NCI-H1436 treated with DMSO at 0.1 percent for 48 hours (cell line): Measurements from ENCODE around the gene EGFL7.

Experiments
- DNase-seq: peaks from one replicate; lab custom pipeline; 2025; lab: John Stamatoyannopoulos, UW

EGFL7 gene

DNA sequence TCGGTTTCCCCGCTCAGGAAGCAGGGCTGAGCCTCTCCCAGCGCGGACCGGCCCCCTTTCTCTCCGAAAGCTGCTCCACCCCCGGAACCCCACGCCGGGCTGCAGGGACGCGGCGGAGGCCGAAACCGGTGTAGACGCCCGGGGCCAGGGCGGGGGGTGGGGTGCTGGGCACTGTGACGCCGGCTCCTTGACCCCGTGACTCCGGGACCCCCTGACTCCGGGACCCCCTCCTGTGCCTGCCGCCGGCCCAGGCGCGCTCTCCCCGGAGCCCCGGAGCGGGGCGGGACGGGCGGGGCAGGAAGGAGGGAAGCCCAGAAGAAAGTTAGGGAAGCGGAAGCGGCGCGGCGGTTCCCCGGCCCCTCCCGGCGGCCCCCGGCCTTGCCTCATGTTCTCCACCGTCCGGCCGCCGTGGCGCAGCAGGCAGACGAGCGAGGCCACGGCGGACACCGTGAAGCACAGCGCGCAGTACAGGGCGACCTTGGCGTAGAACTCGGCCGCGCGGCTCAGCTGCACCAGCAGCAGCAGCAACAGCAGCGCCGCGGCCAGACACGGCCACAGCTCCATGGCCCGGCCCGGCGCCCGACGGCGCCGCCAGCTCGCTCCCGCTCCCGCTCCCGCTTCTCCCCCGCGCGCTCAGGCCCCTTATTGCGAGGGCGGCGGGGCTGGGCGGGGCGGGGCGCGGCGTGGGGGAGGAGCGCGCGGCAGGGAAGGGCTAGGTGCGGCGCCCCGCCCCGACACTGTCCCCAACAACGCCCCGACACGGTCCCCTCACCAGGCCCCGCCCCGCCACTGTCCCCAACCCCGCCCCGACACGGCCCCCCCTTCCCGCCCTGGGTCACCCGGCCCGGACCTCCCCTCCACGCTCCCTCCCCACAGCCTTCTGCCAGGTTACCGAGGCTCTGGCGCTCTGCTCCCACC, 24.3 kb downstream of the EGFL7 start, which contains the start of gene AGPAT2:
Gene AGPAT2 (minus strand): TSS at position 664 of the 918 bp plus-strand sequence. CDS start 100 bp downstream, at position 564.
- no peak for DNase-seq

DNA sequence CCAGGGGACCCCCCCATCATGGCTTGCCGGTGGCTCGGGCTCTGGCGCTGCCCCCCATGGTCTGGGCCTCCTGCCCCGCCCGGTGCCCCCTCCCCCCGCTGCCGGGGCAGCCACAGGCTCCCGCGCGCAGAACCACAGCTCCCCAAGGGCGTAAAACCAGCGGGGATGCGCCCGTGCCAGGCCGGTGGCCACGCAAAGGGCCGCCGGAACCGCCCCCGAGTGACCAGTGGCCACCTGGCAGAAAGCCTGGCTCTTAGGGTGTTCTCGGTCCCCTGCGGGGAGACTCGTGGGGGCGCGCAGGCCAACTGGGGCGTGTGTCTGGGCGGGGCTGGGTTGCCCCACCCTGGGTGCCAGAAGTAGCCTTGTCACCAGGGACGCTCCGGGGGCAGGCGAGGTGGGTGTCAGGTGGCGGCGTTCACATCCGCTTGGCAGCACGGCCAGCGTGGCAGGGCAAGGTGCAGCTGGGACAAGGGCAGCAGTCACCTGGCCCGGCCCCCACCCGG, 25.1 kb downstream of the EGFL7 start:
- DNase-seq = no peak

- DNase-seq = no peak
These were observed 25.8 kb downstream of the EGFL7 start for GRCh38 chr9:136688274-136689107.

- DNase-seq = no peak
These were observed 26.4 kb downstream of the EGFL7 start for GRCh38 chr9:136689108-136689460.

DNA sequence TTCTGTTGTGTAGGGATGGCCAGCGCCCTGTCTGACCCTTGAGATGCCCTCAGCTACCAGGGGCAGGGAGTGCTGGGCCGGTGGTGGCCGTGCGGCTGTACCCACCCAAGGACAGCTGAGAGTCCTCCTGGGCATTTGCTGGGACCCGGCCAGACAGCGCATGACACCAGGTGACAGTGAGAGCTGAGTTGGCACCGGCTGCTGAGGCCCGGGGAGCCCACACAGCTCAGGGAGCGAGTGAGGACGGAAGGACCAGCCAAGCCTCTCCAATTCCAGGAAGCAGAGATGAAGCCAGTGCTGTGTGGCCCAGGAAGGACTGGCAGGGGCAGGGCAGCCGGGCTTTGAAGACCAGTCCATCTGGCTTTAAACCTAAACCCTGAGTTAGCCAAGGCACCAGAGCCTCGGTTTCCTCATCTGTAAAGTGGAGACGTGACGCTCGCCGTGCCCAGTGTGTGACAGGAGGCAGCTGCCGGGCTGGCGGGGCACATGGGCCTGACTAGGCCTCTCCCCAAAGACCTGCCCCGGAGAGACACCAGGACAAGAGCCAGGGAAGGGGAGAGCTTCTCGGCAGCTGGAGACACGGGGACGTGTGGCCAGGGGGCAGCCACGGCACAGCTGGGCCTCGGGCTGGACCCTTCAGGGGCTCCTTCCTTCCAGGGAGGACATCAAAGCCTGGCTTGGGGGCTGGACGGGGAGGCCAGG, 27.5 kb downstream of the EGFL7 start:
- no peak for DNase-seq

DNA sequence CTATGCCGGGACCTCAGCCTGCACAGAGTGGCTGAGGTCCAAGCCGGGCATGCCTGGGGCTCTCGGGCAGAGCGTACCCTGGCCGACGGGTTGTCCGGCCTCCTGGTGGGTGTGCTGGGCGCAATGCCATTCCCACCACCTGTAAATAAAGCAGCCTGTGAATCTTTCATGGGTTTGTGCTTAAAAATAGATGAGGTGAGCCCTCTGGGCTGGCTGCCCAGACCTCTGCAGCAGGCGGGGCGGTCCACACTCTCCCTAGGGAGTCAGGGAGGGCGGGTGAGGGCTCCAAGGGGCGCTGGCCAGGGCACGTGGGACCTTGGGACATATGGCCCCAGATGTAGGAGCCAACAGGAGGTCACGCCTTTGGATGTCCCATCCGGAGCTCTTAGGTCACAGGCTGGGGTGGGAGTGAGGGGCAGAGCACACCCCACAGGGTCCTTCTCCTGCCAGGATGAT, 28.1 kb downstream of the EGFL7 start:
- DNase-seq = no peak

DNA sequence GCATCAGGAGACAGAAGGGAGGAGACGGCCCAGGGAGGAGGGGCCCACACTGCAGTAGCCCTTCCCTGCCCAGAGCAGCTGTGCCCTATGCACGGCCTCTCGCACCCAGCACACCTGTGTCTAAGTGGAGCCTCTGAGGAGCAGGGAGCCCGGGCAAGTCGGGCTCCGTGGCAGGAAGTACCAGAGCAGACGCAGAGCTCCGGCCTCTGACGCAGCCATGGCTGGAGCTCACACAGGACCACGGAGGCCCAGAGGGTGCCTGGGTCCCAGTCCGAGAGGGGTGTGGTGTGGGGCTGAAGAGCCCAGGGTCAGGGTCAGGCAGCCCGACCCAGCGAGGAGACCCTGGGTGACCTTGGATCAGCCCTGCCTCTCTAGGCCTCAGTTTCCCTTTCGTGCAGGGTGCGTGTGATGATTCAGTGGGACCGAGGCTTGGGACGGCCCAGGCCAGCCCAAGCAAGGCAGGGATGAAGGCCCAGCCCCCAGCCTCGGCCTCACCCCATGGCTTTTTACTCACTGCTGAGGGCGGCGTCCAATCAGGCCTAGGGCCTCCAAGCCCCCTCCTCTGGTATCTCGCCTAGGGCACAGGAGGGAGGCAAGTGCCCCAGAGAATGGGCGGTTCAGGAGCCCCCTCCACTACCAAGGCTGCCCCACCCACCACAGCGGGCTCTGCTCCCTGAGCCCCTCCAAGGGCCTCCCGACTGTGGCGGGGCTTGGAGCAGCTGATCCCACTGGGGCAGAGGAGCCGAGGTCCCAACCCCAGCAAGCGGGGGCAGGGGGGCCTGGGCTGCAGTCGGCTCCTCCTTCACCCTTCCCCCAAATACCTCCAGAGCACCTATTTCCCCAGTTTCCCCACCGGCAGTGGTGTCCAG, 28.8 kb downstream of the EGFL7 start:
- no peak for DNase-seq

DNA sequence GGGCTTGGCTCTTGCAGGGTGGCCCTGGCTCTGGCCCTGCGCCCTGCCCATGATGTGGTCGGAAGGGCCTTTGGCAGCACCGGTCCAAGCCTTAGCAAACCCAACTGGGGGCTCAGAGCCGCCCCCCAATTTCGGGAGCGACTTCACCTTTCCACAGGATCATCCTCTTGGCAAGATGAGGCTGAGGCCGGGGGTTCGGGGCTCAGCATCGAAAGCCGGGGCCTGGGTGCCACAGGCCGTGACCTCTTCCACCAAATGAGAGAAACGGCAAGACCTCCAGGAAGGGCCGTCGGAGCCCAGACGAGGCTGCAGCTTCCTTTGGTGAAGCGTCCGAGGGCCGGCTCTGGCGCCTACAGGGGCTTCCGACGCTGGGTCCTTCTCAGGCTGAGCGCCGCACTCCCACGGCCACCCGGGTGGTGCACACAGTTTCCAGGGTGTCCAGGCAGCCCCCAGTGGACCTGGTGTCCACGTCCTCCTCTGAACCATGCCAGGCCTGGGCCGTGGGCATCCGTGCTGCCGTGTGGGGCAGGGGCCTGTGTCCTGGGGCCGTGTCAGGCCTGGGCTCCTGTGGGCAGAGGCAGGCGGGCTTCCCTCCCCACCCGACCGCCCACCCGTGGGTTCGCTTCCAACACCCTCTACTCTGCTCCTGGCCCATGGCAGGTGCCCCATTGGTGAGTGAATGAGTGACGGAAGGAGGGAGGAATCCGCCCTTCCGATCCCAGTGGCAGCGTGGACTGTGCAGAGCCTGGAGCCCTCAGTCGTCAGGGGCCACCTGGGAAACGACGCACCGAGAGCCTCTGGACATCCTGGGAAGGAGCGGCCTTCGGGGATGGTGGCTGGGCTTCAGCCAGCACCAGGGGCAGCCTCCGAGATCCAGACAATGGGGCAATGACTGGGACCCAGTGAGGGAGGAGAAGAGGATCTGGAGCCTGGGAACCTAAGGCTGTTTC, 29.7 kb downstream of the EGFL7 start:
- DNase-seq = no peak

DNA sequence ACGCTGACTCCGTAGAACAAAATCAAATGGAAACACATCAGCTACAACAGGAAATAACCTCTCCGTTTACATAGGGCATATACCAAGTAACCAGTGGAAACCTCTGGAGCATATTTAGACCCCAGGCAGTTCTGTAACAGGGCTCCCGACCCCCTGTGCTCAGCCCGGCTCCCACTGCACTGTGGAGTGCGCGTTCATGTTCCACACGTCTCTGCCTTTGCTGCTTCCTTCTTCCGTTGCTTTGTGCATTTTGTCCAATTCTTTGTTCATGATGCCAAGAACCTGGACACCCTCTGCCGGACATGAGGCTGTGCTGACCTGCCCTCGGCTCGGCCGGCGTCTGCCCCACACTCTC, 30.4 kb downstream of the EGFL7 start:
- no peak for DNase-seq

- no peak for DNase-seq
These were observed 30.9 kb downstream of the EGFL7 start for GRCh38 chr9:136693490-136694162.

- no peak for DNase-seq
These were observed 31.6 kb downstream of the EGFL7 start for GRCh38 chr9:136694163-136694871.

DNA sequence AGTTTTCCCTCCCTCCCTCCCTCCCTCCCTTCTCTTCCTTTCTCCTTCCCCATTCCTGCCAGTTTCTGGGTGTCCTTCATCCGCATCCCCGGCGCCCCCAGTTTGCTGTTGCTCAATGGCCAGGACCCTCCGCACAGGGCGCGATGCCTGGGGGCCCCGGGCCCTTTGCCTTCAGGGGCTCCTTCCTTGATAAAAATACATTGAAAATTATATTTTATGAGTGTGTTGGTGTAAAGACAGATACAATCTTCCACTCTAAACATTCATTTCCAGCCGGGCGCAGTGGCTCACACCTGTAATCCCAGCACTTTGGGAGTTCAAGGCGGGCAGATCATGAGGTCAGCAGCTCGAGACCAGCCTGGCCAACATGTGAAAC, 32.1 kb downstream of the EGFL7 start:
- DNase-seq = no peak

- DNase-seq = no peak
These were observed 32.7 kb downstream of the EGFL7 start for GRCh38 chr9:136695435-136695895.

DNA sequence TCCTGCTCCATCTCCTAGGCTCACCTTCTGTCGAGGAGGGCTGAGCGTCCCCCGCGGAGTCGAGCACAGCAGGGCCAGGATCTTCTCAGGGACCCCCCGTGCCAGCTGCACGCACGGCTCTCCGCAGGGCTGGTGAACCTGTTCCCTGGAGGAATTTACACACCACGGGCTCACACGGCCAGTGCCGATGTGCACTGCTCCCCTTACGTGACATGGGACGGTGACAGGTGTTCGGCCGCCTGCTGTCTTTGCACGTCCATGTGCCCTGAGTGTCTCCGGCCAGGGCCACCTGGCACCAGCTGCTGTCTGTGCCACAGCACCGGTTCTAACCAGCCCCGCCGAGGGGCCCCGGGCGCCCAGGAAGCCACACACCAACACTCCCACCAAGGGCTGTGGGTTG, 33.2 kb downstream of the EGFL7 start:
- no peak for DNase-seq

DNA sequence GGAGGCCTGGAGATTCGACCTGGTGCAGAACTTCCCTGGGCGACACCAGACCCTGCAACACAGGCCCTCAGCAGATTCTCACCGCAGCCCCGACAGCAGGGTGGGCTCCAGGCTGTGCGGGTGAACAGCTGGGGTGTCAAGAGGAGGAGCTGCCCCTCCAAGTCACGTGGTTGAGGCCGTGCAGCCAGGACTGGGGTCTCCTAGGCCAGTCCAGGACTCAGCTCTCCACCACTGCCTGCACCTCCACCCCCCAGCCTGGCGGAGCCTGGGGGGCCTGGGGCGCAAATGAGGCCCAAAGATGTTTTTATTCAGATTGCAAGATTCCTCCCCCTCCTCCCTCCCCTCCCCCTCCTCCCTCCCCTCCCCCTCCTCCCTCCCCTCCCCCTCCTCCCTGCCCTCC, 33.8 kb downstream of the EGFL7 start:
- no peak for DNase-seq

DNA sequence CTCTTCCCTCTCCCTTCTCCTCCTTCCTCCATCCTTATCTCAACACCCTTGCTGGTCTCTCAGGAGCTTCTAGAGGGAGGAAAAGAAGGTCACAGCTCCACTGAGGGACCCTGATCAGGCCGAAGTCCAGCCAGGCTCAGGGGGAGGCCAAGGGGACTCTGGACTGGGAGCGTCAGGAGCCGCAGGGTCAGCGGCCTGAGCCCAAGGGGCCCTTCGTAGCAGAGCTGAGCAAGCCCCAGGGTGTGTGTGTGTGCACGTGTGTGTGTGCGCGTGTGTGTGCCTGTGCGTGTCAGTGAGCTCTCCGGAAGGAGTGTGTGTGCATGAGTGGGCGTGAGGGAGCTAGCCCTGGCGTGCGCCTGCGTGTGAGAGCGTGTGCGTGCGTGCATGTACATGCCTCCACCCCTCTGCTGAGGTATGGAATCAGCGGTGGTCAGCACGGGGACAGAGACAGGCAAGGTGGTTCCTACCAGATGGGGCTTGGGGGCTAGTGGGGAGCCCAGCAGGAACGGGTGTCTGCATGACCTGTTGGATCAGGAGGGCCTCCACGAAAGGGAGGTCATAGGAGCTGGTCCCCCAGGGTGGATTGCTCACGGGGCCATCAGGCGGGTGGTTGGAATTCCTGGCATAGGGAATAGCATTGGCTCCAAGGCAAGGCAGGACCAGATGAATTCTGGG, 34.6 kb downstream of the EGFL7 start:
- no peak for DNase-seq

DNA sequence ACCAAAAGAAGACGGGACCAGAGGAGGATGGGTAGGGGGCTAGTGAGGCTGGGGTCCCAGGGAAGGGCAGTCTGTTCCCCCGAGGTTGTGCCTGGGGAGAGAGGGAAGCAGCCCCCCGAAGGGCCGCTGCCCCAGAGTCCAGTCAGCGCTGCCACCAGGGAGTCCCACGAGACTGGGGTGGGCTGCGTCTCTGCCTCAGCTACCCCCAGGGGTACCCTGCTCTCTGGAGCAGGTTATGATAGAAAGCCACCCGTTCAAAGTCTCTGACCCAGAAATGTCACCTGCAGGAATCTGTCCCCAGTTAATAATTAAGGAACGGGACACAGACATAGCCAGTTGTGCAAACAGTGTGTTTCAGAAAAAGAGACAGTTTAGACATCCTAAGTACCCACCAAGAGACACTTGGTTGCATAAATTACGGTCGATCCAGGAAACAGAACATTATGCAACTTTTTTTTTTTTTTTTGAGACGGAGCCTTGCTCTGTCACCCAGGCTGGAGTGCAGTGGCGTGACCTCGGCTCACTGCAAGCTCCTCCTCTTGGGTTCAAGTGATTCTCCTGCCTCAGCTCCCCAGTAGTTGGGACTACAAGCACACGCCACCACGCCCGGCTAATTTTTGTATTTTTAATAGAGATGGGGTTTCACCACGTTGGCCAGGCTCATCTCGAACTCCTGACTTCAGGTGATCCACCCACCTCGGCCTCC, 35.3 kb downstream of the EGFL7 start:
- DNase-seq = no peak
